ENCODE data around the gene SERPINB6. TPM values are rescaled to one million over a fixed set of nuclear protein-coding genes. Genes with fewer than 3 reads are reported as not detected.

The SERPINB6 gene
- total RNA-seq, 6 experiments from 2014 or later: 27.0 to 48.5 (median 38.7) TPM

- Histone ChIP-seq H3K27ac (no peak overlapping the region), H3K4me3 (no peak overlapping the region), H3K27me3 (no peaks in the 10 kb centered on the region), H3K9me3 (no peaks in the 10 kb centered on the region), H3K36me3 (no peaks in the 10 kb centered on the region), H3K4me1 (peaks cover 0 to 21% (median 3%) of the 10 kb centered on the region in 4 donors)
- TF ChIP-seq CTCF (IDR thresholded peaks at IDR 0.05) (no peak), POLR2A (IDR thresholded peaks at IDR 0.05) (no peak)
- intact Hi-C loops (cut with DNase I): no loop called here
- ATAC-seq (no peak), DNase-seq (peak in 1 of 3 donors; percentile 6)
- WGBS (ENCODE audit: insufficient coverage, low coverage, low lambda C conversion rate, missing lambda C conversion rate): 98% methylated on average over 6 of the region's 7 CpGs
These were observed 3.4 kb downstream of the SERPINB6 start for GRCh38 chr6:2967936-2968335.

DNA sequence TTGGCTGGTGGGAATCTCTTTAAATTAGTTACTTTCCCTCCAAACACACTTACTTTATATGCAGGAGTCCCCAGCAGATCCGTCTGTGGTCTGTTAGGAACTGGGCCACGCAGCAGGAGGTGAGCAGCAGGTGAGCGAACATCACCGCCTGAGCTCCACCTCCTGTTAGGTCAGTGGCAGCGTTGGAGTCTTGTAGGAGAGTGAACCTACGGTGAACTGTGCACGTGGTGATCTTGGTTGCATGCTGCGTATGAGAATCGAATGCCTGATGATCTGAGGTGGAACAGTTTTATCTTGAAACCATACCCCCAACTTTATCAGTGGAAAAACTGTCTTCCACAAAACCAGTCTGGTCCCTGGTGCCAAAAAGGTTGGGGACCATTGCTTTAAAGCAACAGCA lies 5.0 kb downstream of the SERPINB6 start:
- TF ChIP-seq POLR2A (IDR thresholded peaks at IDR 0.05): no peak
- TF ChIP-seq CTCF (IDR thresholded peaks at IDR 0.05): no peak

DNA sequence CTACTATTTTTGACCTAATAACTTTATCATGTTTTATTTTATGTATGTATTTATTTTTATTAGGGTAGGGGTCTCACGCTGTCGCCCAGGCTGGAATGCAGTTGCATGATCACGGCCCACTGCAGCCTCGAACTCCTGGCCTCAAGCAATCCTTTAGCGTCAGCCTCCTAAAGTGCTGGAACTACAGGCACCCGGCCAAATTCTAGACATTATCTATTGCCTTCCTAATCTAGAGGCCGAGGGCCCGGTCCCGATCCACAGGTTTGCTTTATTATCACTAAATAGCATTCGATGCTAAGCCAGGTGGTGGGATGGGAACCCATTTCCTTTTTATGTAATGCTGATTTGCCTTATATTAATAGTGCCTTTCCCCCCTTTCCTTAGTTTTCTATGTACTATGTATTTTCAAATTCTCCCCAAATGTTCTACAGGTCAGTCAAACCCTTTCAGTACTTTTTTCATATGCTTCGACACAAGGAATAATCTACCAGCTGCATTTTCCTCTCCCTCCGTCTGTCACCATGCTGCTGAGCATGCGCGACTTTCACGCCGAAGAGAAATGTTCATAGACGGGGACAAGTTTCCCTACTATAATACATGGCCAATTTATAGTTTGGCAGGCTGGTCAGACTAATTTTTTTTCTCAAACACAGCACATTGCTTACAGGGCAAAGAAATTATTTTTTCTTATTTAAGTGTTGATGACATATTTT lies 6.4 kb downstream of the SERPINB6 start:
- intact Hi-C loops (cut with DNase I): no loop called here
- peaks cover 0 to 27% (median 2%) of the 10 kb centered on the region in 4 donors for H3K4me1 ChIP-seq
- H3K27me3 ChIP-seq: no peaks in the 10 kb centered on the region
- H3K9me3 ChIP-seq: no peaks in the 10 kb centered on the region
- ATAC-seq (no peak), DNase-seq (no peak)
- H3K36me3 ChIP-seq: no peaks in the 10 kb centered on the region
- H3K4me3 ChIP-seq: no peak overlapping the region
- no peak overlapping the region for H3K27ac ChIP-seq
- WGBS (ENCODE audit: insufficient coverage, low coverage, low lambda C conversion rate, missing lambda C conversion rate): 83% methylated on average over 11 of the region's 17 CpGs
- TF ChIP-seq POLR2A (IDR thresholded peaks at IDR 0.05): no peak
- TF ChIP-seq CTCF (IDR thresholded peaks at IDR 0.05): no peak

More for the DNA sequence above, 5.0 kb downstream of the SERPINB6 start:
- DNase-seq (peak in 1 of 3 donors; percentile 20), ATAC-seq (no peak)
- intact Hi-C loops (cut with DNase I): no loop called here
- peaks cover 0 to 28% (median 0%) of the 10 kb centered on the region in 4 donors for H3K4me1 ChIP-seq
- H3K27ac ChIP-seq: no peak overlapping the region
- H3K36me3 ChIP-seq: no peaks in the 10 kb centered on the region
- WGBS (ENCODE audit: insufficient coverage, low coverage, low lambda C conversion rate, missing lambda C conversion rate): 84% methylated on average over 7 of the region's 9 CpGs
- no peak overlapping the region for H3K4me3 ChIP-seq
- no peaks in the 10 kb centered on the region for H3K27me3 ChIP-seq
- H3K9me3 ChIP-seq: no peaks in the 10 kb centered on the region

GRCh38 chr6:2963756-2964155 lies 7.6 kb downstream of the SERPINB6 start:
- DNase-seq: no peak
- H3K36me3 ChIP-seq: no peaks in the 10 kb centered on the region
- no peak for ATAC-seq
- H3K27me3 ChIP-seq: no peaks in the 10 kb centered on the region
- no peak overlapping the region for H3K27ac ChIP-seq
- peaks cover 0 to 17% (median 2%) of the 10 kb centered on the region in 4 donors for H3K4me1 ChIP-seq
- TF ChIP-seq CTCF (IDR thresholded peaks at IDR 0.05) (no peak), POLR2A (IDR thresholded peaks at IDR 0.05) (no peak)
- H3K9me3 ChIP-seq: no peaks in the 10 kb centered on the region
- intact Hi-C loops (cut with DNase I): no loop called here
- no peak overlapping the region for H3K4me3 ChIP-seq
- WGBS (ENCODE audit: insufficient coverage, low coverage, low lambda C conversion rate, missing lambda C conversion rate): 100% methylated on average over 3 of the region's 8 CpGs

All from right lobe of liver (tissue), 6 donors.